H1 (cell line): ENCODE data around the gene APMAP. TPM values are rescaled to one million over a fixed set of nuclear protein-coding genes. Genes with fewer than 3 reads are reported as not detected.

Source experiments
- CTCF ChIA-PET: fragments of 300-600 bp; sonication (Branson Sonifier 250); formaldehyde crosslinking; loops from one replicate; lab custom pipeline; 2021; ENCODE audit not compliant: partially characterized antibody; lab: Charles Lee
- POLR2A ChIA-PET: fragments of 300-600 bp; sonication (Branson Sonifier 250); formaldehyde crosslinking; loops from one replicate; lab custom pipeline; 2021; ENCODE audit warnings: inconsistent platforms; ENCODE audit not compliant: partially characterized antibody; lab: Charles Lee
- DNase-seq, 2 experiments: peaks; one replicate each; pipeline versions ENCODE4 v3.0.0 to v3.0.0-alpha.2; 2010 to 2022; ENCODE audit warnings: low spot score in 2 of 2, low read depth in 1 of 2, mixed read lengths in 1 of 2
- FAIRE-seq: peaks from 2 replicates; lab custom pipeline; 2011; peaks lifted over from hg19 to GRCh38; lab: Jason Lieb, UNC
- H2AFZ ChIP-seq: 2 replicates; pipeline ENCODE4 v1.8.1; 2012; ENCODE audit warnings: low read length, inconsistent platforms
- H2AK5ac ChIP-seq: 2 replicates; pipeline ENCODE4 v1.6.1; 2013; ENCODE audit warnings: low read depth, low read length
- H2BK120ac ChIP-seq: replicated peaks from 2 replicates; pipeline ENCODE3; 2013; ENCODE audit warnings: low read depth, low read length, inconsistent platforms
- H2BK12ac ChIP-seq: 2 replicates; pipeline ENCODE4 v1.6.1; 2013; ENCODE audit warnings: low read depth, low read length
- H2BK15ac ChIP-seq: 2 replicates; pipeline ENCODE4 v1.6.1; 2013; ENCODE audit warnings: low read length
- H2BK20ac ChIP-seq: 2 replicates; pipeline ENCODE4 v1.6.1; 2013; ENCODE audit warnings: low read length
- H2BK5ac ChIP-seq: 2 replicates; pipeline ENCODE4 v1.6.1; 2013; ENCODE audit warnings: low read depth, low read length
- H3K14ac ChIP-seq: 2 replicates; pipeline ENCODE4 v1.6.1; 2013; ENCODE audit warnings: inconsistent platforms; ENCODE audit not compliant: insufficient read length
- H3K18ac ChIP-seq: 2 replicates; pipeline ENCODE4 v1.6.1; 2013; ENCODE audit warnings: low read length; ENCODE audit errors: extremely low read depth
- H3K23ac ChIP-seq: 2 replicates; pipeline ENCODE4 v1.6.1; 2013; ENCODE audit warnings: inconsistent platforms; ENCODE audit not compliant: insufficient read length
- H3K23me2 ChIP-seq: 2 replicates; pipeline ENCODE4 v1.6.1; 2013; ENCODE audit warnings: low read depth, low read length
- H3K27ac ChIP-seq: 2 replicates; pipeline ENCODE4 v1.6.1; 2011; ENCODE audit warnings: low read depth, low read length, inconsistent platforms
- H3K27me3 ChIP-seq, 4 experiments: replicated peaks in 1 of 4; 1 replicate in 1 of 4; 2 replicates in 3 of 4; pipeline versions ENCODE4 v1.6.1 to v1.8.1; 2011 to 2013; ENCODE audit warnings: low read length in 3 of 4, mild to moderate bottlenecking in 3 of 4, inconsistent platforms in 2 of 4, mixed read lengths in 2 of 4, moderate library complexity in 1 of 4; ENCODE audit not compliant: control insufficient read depth in 3 of 4, insufficient read depth in 3 of 4; ENCODE audit errors: extremely low read depth in 1 of 4
- H3K36me3 ChIP-seq, 4 experiments: 2 replicates each; pipeline versions ENCODE4 v1.6.1 to v1.8.1; 2011 to 2013; ENCODE audit warnings: mild to moderate bottlenecking in 4 of 4, low read length in 3 of 4, moderate library complexity in 2 of 4, control low read depth in 1 of 4, inconsistent platforms in 1 of 4; ENCODE audit not compliant: insufficient read depth in 4 of 4, control insufficient read depth in 2 of 4
- H3K4ac ChIP-seq: replicated peaks from 2 replicates; pipeline ENCODE3; 2013; ENCODE audit warnings: low read length, low read depth, mixed read lengths, inconsistent platforms; ENCODE audit not compliant: insufficient read length
- H3K4me1 ChIP-seq, 4 experiments: replicated peaks in 1 of 4; 1 replicate in 1 of 4; 2 replicates in 3 of 4; pipeline versions ENCODE4 v1.6.1 to v1.8.1; 2011 to 2013; ENCODE audit warnings: low read length in 3 of 4, inconsistent platforms in 2 of 4, mixed read lengths in 1 of 4; ENCODE audit not compliant: insufficient read depth in 4 of 4, control insufficient read depth in 3 of 4
- H3K4me2 ChIP-seq, 2 experiments: 2 replicates each; pipeline versions ENCODE4 v1.6.1 to v1.8.1; 2011 to 2013; ENCODE audit warnings: low read depth in 2 of 2, low read length in 2 of 2, control low read depth in 1 of 2, inconsistent platforms in 1 of 2, mild to moderate bottlenecking in 1 of 2; ENCODE audit not compliant: insufficient read depth in 1 of 2
- H3K4me3 ChIP-seq, 4 experiments: fragments of 200-600, 300-600 bp in 1 of 4; sonication (generic), shearing (Covaris generic), sonication (Bioruptor Twin) in 1 of 4; 2 replicates each; pipeline versions ENCODE4 v1.5.1 to v1.8.1; 2011 to 2016; ENCODE audit warnings: low read length in 4 of 4, low read depth in 3 of 4, control low read depth in 2 of 4, inconsistent platforms in 2 of 4, mild to moderate bottlenecking in 2 of 4, mixed read lengths in 1 of 4, moderate library complexity in 1 of 4; ENCODE audit not compliant: insufficient read depth in 2 of 4; ENCODE audit errors: extremely low read depth in 1 of 4
- H3K56ac ChIP-seq: replicated peaks from 2 replicates; pipeline ENCODE3; 2013; ENCODE audit warnings: low read depth, mild to moderate bottlenecking, mixed read lengths, low read length, inconsistent platforms; ENCODE audit not compliant: insufficient read length
- H3K79me1 ChIP-seq: 2 replicates; pipeline ENCODE4 v1.6.1; 2013; ENCODE audit warnings: low read depth, low read length, control low read depth
- H3K79me2 ChIP-seq, 2 experiments: 2 replicates each; pipeline versions ENCODE4 v1.6.1 to v1.8.1; 2012 to 2013; ENCODE audit warnings: low read length in 2 of 2, mild to moderate bottlenecking in 2 of 2, inconsistent platforms in 1 of 2; ENCODE audit not compliant: insufficient read depth in 2 of 2, control insufficient read depth in 1 of 2
- H3K9ac ChIP-seq, 4 experiments: replicated peaks in 1 of 4; 1 replicate in 1 of 4; 2 replicates in 3 of 4; pipeline versions ENCODE4 v1.6.1 to v1.8.1; 2011 to 2013; ENCODE audit warnings: low read depth in 3 of 4, low read length in 3 of 4, control low read depth in 2 of 4, mild to moderate bottlenecking in 2 of 4, moderate library complexity in 2 of 4, inconsistent platforms in 1 of 4; ENCODE audit errors: extremely low read depth in 1 of 4
- H3K9me3 ChIP-seq, 2 experiments: 2 replicates each; pipeline versions ENCODE4 v1.6.1 to v1.8.1; 2012 to 2013; ENCODE audit warnings: mild to moderate bottlenecking in 2 of 2, moderate library complexity in 2 of 2, control low read depth in 1 of 2, inconsistent platforms in 1 of 2, low read depth in 1 of 2, low read length in 1 of 2, mixed read lengths in 1 of 2; ENCODE audit not compliant: insufficient read depth in 2 of 2
- H4K20me1 ChIP-seq, 2 experiments: replicated peaks in 1 of 2; 2 replicates each; pipeline versions ENCODE3 to v1.8.1; 2011 to 2013; ENCODE audit warnings: inconsistent platforms in 2 of 2, low read length in 2 of 2, mild to moderate bottlenecking in 1 of 2; ENCODE audit not compliant: insufficient read depth in 2 of 2, control insufficient read depth in 1 of 2
- H4K5ac ChIP-seq: 2 replicates; pipeline ENCODE4 v1.6.1; 2013; ENCODE audit warnings: low read length, low read depth, mixed read lengths, inconsistent platforms; ENCODE audit not compliant: insufficient read length
- H4K8ac ChIP-seq: 2 replicates; pipeline ENCODE4 v1.8.0; 2013; ENCODE audit warnings: mild to moderate bottlenecking, moderate library complexity, low read length, inconsistent platforms; ENCODE audit not compliant: insufficient read depth; ENCODE audit errors: extremely low read depth
- H4K91ac ChIP-seq: replicated peaks from 2 replicates; pipeline ENCODE3; 2013; ENCODE audit warnings: low read length, mixed read lengths, inconsistent platforms; ENCODE audit not compliant: insufficient read length
- ASH2L ChIP-seq: fragments of 200-600, 300-600 bp; sonication (generic); IDR thresholded peaks from one replicate; pipeline ENCODE4 v1.7.1; 2017; ENCODE audit warnings: low read length
- CREB1 ChIP-seq: IDR thresholded peaks from 2 replicates; pipeline ENCODE4 v1.6.1; 2012; ENCODE audit warnings: inconsistent platforms
- EZH2 ChIP-seq: fragments of 200-600 bp; sonication (generic); IDR thresholded peaks from 2 replicates; pipeline ENCODE4 v1.7.1; 2012; ENCODE audit warnings: low read depth, mild to moderate bottlenecking, moderate library complexity, low read length, inconsistent platforms; ENCODE audit not compliant: severe bottlenecking
- FOSL1 ChIP-seq: IDR thresholded peaks from 2 replicates; pipeline ENCODE4 v1.6.1; 2011; ENCODE audit warnings: mild to moderate bottlenecking, low read depth, low read length, moderate library complexity; ENCODE audit not compliant: insufficient read depth
- GABPA ChIP-seq: IDR thresholded peaks from 2 replicates; pipeline ENCODE4 v1.6.1; 2011; ENCODE audit warnings: mild to moderate bottlenecking, low read length, moderate library complexity, borderline replicate concordance; ENCODE audit not compliant: insufficient read depth
- RAD21 ChIP-seq, 2 experiments: IDR thresholded peaks in 1 of 2; conservative IDR thresholded peaks in 1 of 2; 2 replicates each; pipeline ENCODE4 v1.6.1; 2011; ENCODE audit warnings: low read depth in 2 of 2, low read length in 2 of 2, improper control_type of control experiment in 1 of 2, inconsistent platforms in 1 of 2, mild to moderate bottlenecking in 1 of 2, moderate library complexity in 1 of 2
- SIN3A ChIP-seq, 2 experiments: IDR thresholded peaks in 1 of 2; conservative IDR thresholded peaks in 1 of 2; 2 replicates each; pipeline ENCODE4 v1.6.1; 2011 to 2012; ENCODE audit warnings: low read length in 2 of 2, improper control_type of control experiment in 1 of 2, low read depth in 1 of 2, mild to moderate bottlenecking in 1 of 2
- YY1 ChIP-seq: IDR thresholded peaks from 2 replicates; pipeline ENCODE4 v1.6.1; 2011; ENCODE audit warnings: low read depth, mild to moderate bottlenecking, low read length
- ZNF274 ChIP-seq: IDR thresholded peaks from 2 replicates; pipeline ENCODE4 v1.7.0; 2012; ENCODE audit warnings: low read length, borderline replicate concordance; ENCODE audit errors: extremely low read depth
- WGBS, 2 experiments: shearing (Covaris generic) in 1 of 2; methylation state at CpG; one replicate each; pipeline versions ENCODE4 v1.1.6 to v1.1.7; 2013 to 2015; ENCODE audit warnings: low lambda C conversion rate in 2 of 2, mixed read lengths in 2 of 2, inconsistent platforms in 1 of 2, low coverage in 1 of 2, missing lambda C conversion rate in 1 of 2; ENCODE audit not compliant: insufficient replicate concordance in 2 of 2, insufficient coverage in 1 of 2, insufficient read length in 1 of 2; ENCODE audit errors: extremely low coverage in 1 of 2, missing lambda C conversion rate in 1 of 2; 5-methylcytosine and 5-hydroxymethylcytosine counted together
- polyA plus RNA-seq, 7 experiments: library from polyadenylated mRNA; depleted of rRNA in 3 of 7; stranded (reverse) in 5 of 7; unstranded in 2 of 7; fragments of >200 nt in 5 of 7; fragments of 200-250 nt in 2 of 7; gene quantifications; 1 replicate in 5 of 7; 2 replicates in 1 of 7; 4 replicates in 1 of 7; pipeline versions ENCODE4 v1.2.1 to v1.2.3, GENCODE V29; 2011 to 2013; ENCODE audit warnings: missing spikeins in 2 of 7, mixed read lengths in 2 of 7
- total RNA-seq: library from RNA; stranded (reverse); fragmentation: NEBNext Ultra II Directional; extraction: Animal tissue kit (Norgen Biotek cat#: 25700); gene quantifications from 2 replicates; pipeline ENCODE4 v1.2.1, GENCODE V29; 2021

The APMAP gene
- total and polyA plus RNA-seq, 2 of the 8 experiments (the other 6 are each of a cell fraction or from before 2014, with no cell fraction given): 31.3 to 66.0 TPM

DNA sequence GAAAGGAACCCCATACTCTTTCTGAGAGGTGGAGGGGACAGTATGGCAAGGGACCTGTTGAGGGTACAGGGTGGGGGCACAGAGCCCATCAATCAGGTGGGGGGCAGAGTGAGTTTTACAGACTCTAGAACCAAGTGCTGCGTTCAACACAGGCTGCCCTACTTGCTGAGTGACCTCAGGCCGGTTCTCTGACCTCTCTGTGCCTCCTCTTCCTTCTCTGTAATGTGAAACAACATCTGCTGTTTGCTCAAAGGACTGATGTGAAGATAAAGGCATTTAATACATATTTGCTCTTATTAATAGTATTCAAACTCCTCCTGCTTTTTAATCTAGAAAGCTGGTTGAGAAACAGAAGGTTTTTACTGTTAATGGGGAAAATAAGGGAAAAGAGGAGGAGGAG, 25.9 kb upstream of the APMAP start:
- no peaks in the 10 kb centered on the region for H4K20me1 ChIP-seq
- H3K23ac ChIP-seq: no peak overlapping the region
- peaks cover 0 to 7% (median 6%) of the 10 kb centered on the region in 4 experiments; a peak in 4 of 7 replicates for H3K4me1 ChIP-seq
- H4K91ac ChIP-seq: no peak overlapping the region
- 100% methylated on average over 2 of the region's 2 CpGs; no CpG with 5 or more reads in 1 of the 2 experiments for WGBS, 2 experiments
- H3K4me3 ChIP-seq: no peak overlapping the region
- H3K27ac ChIP-seq: no peak overlapping the region
- no peak overlapping the region for H3K18ac ChIP-seq
- no peak overlapping the region for H3K4ac ChIP-seq
- no peak overlapping the region for H4K5ac ChIP-seq
- H3K79me1 ChIP-seq: no peaks in the 10 kb centered on the region
- no peak overlapping the region for H3K56ac ChIP-seq
- ChIA-PET CTCF (interaction anchor here (1.5 to 1.8 kb wide), 2 partner anchors 20 to 46 kb away, joined by 4 read pairs; no protein-coding TSS in a partner anchor), POLR2A (no interaction called here)
- no peak overlapping the region for H2AK5ac ChIP-seq
- H2BK12ac ChIP-seq: no peak overlapping the region
- H2BK5ac ChIP-seq: no peak overlapping the region
- H3K9me3 ChIP-seq: no peaks in the 10 kb centered on the region
- H3K79me2 ChIP-seq: no peaks in the 10 kb centered on the region
- no peak for TF ChIP-seq FOSL1
- no peak for TF ChIP-seq YY1
- no peak for TF ChIP-seq CREB1
- no peak for TF ChIP-seq GABPA
- no peak for TF ChIP-seq ZNF274
- no peak for TF ChIP-seq RAD21 (IDR thresholded peaks at IDR 0.05 in 1 of 2, conservative IDR thresholded peaks at IDR 0.05 in 1 of 2; ENCODE audit: low read depth in 2 of 2, low read length in 2 of 2)
- TF ChIP-seq SIN3A (conservative IDR thresholded peaks at IDR 0.05 in 1 of 2, IDR thresholded peaks at IDR 0.05 in 1 of 2; ENCODE audit: low read depth in 1 of 2, low read length in 2 of 2): no peak
- TF ChIP-seq EZH2: no peak
- TF ChIP-seq ASH2L: no peak
- DNase-seq (no peak), FAIRE-seq (no peak)
- H2AFZ ChIP-seq: no peak overlapping the region
- H3K36me3 ChIP-seq: no peaks in the 10 kb centered on the region
- no peak overlapping the region for H3K14ac ChIP-seq
- no peak overlapping the region for H2BK120ac ChIP-seq
- H3K23me2 ChIP-seq: no peaks in the 10 kb centered on the region; the same call in 1 of the 2 replicates
- no peak overlapping the region for H3K9ac ChIP-seq
- no peak overlapping the region for H2BK20ac ChIP-seq
- no peak overlapping the region for H3K4me2 ChIP-seq
- H2BK15ac ChIP-seq: no peak overlapping the region
- no peaks in the 10 kb centered on the region for H3K27me3 ChIP-seq
- H4K8ac ChIP-seq: no peak overlapping the region
